ENCODE data around the gene FAAP100.

Gene FAAP100

GRCh38 chr17:81553018-81553615 lies 964 bp upstream of the FAAP100 start:
- peak; percentile 46 to 73 for DNase-seq

GRCh38 chr17:81551458-81552243 lies 502 bp downstream of the FAAP100 start:
- no peak for DNase-seq

DNA sequence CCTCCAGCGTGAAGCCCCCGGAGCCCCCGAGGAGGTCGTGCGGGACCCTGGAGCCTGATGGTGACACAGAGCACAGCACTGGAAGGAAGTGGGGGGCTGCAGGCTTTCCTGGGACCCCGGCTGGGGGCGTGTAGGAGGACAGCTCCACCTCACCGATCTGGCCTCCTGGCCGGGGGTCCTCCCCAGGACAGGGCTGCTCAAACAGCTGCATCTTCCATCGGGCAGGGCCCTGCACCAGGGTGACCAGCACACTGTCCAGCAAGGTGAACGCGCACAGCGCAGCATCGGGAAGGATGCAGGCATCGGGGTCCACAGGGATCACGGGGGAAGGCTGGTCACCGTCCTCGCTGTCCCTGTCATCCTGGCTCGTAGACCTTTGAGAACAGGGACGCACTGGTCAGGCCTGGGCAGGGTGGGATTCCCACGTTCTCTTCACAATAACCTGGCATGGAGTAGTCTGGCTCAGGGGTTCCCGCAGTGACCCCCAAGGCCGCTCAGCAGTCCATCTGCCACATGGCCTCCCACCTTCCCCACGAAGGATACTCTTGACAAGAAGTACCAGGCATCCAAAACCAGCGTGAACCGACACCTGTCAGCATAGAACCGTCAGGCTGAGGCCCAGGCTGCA lies 1.2 kb downstream of the FAAP100 start:
- DNase-seq, result no peak

GRCh38 chr17:81550285-81550684 lies 1.9 kb downstream of the FAAP100 start:
- DNase-seq, result no peak

DNA sequence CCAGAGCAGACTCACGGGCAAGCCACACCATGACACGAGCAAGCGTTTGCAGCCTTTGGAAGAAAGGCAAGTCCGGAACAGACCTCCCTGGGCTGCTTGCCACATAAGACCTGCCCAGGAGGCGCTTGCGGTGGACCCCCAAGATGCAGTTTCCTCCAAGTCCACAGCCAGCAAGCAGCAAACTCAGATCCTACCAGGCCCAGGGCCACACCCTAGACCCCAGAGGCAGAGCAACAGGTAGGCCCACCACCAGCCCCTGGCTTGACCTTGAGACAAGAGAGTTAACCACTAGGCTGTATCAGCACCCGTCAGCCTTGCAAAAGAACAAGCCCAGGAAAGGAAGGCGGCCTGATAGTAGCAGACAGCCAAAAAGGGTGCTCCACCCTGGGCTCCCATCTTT lies 2.3 kb downstream of the FAAP100 start:
- no peak for DNase-seq

GRCh38 chr17:81549031-81549557 lies 3.1 kb downstream of the FAAP100 start:
- DNase-seq, result no peak

DNA sequence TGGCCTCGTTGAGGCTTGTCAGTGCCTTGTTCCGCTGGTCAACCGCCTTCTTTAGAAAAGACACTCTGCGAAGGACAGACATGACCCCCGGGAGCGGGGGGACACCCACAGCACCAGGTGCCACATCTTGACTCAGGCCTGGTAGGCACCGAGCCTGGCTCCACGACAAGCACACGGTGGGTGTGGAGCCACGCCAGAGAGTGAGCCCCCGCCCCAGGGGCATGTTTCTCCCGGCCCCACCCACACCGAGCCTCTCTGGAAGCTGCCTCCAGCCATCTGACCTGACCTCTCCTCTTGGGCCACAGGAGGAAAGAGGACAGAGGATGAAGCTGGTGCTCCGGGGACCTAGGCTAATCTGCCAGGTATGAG lies 4.6 kb downstream of the FAAP100 start:
- DNase-seq, result no peak

DNA sequence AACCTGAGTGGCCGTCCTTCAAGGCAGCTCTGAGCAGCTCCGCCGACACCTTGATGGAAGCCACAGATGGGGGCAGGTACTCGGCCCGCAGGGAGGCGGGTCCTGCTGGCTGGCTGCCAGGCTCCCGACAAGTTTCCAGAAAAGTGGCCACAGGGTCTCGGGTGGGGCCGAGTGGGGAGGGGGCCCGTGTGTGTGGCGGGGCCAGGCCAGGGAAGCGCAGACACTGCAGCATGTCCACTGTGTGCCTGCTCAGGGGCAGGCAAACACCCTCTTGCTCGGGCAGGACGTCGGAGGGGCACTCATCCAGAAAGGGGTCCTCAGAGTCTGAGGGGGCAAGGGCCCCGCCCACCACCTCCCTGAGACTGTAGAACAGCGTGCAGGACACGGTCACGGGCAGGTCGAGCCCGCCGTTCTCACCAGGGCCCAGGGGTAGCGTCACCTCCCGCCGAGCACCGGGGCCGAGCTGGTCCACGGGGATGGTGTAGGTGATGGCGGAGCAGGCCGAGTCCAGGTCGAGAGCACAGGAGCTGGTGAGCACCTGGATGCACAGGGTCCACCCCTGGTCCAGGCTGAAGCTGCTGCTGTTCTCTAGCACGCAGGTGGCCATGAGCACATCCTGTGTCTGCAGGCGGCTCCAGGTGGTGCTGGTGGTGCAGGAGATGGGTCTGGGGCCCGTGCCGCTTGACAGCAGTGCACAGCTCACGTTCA lies 5.1 kb downstream of the FAAP100 start:
- DNase-seq, result no peak

DNA sequence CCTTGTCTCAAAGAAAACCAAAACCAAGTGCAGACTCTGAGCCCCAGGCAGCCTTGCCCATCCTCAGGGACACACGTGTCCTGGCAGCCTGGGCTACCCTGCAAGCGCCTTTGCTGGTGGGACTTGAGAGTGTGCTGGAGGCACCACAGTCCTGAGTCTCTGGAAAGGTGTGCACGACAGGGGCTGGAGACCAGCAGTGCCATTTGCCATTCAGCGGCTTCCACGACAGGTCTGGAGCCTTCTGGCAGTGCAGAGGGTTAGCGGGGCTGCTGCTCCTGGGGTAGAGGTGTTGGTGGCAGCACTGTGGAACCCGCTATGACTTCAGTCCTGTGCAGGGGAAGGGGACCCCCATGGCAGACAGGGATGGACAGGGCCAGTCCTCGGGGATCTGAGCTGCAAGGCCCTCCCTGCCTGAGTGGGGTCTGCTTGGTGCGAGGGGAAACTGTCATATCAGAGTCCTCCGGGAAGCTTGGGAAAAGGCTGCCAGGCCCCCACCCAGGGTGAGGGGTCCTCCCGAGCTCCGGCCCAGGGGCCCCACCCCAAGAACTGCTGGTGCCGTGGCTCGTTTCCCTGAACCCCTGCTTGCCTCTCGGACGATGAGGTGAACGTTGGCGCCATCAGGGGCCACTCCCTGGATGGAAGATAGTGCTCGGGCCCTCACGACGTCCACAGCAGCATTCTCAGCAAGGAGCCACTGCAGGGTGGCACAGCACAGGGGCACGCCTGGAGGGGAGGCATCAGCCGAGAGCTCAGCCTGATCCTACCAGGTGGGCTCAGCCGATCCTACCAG lies 6.8 kb downstream of the FAAP100 start:
- DNase-seq, result no peak

- no peak for DNase-seq
Measured at GRCh38 chr17:81544281-81544974, 7.7 kb downstream of the FAAP100 start.

DNA sequence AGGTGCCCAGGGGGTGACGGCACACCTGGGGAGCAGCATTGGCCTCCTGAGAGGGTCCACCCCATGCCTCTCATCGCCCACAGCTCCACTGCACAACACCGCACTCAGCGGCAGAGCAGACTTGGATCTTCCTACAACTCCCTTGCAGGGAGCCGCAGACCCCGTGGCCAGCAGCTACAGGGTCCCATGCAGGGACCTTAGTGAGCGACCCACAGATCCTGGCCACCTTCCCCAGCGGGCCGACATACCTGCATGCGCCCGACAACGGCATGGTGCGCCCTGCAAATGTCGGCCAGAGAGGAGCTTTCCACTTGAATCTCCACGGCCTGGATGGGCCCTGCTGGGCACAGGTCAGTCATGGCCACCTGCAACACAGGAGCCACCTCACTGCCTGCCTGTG lies 8.4 kb downstream of the FAAP100 start:
- no peak for DNase-seq

DNA sequence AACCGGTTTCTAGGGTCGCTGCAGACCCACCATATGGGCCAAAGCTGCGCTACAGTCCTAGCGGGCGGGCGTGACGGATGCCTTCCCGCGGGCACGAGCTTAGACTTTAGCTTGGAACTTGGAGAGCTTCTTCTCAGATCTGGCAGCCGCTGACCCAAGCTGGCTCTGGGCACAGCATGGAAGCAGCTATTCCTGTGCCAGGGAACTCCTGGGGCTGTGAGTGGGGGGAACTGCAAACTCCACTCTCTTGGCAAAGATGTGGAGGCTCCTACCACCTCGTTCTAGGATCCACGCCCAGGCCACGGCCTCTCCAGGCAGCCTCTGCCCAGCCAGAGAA lies 8.8 kb downstream of the FAAP100 start:
- DNase-seq, result no peak

GRCh38 chr17:81542431-81543338 lies 9.5 kb downstream of the FAAP100 start:
- no peak for DNase-seq

DNA sequence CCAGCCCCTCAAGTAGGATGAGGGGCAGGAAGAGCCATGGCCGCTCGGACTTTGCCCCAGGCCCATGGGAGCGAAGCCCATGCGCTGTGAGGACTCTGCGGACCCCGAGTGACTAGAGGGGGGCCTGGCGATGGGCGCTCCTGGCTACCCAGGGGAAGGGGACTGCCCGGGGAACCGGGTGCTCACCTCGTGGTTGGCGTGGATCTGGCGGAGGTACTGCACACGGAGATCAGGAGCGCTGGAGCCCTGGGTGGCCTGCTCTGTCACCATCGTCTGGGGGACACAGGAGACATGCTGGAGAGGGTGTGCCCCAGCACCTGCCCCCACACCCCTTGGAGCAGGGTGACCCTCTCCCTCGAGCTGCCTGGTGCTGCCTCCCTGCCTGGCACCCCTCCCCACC lies 11.0 kb downstream of the FAAP100 start:
- no peak for DNase-seq

GRCh38 chr17:81540676-81541027 lies 11.5 kb downstream of the FAAP100 start:
- DNase-seq, result no peak

- DNase-seq, result no peak
Measured at GRCh38 chr17:81539961-81540675, 12.0 kb downstream of the FAAP100 start.

- no peak for DNase-seq
Measured at GRCh38 chr17:81539571-81539900, 12.6 kb downstream of the FAAP100 start.

DNA sequence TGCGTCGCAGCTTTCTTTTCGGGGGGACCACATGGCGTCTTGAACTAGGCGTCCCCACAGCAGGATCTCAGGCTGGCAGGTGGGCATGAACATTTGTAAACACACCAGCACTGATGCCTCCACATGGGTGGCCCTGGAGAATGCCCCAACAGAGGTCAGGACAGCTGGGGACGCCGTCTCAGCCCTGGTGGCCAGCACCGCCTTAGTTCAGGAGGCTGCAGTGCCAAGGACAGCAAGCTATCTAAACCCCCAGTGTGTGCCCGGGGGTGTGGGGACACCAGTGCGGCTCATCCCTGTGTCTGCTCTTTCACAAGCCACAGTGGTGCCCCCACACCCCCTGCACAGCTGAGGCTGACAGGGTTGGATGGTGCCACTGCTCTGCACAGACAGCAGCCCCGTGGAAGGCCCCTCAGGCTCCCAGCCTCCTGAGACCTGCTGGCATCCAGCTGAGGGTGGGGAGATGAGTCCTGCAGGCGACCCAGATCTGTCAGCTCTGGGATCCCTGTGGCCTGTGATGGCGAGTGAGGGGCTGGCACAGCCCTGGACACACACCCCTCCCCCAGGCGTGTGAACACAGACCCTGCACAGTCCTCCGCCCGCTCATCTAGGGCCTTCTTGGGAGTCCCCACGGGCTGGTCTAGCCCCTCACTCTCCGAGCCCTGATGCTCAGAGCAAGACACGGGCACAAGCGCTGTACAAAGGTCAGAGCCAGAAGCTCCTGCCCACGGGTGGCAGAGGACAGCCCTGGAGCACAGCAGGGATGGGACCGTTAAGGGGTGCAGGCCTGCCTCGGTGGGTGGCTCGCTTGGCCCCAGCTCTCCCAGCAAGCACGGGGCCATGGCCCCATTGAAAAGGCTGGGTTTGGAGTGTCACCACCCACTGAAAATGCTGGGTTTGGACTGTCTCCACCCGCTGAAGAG lies 13.2 kb downstream of the FAAP100 start:
- no peak for DNase-seq

DNA sequence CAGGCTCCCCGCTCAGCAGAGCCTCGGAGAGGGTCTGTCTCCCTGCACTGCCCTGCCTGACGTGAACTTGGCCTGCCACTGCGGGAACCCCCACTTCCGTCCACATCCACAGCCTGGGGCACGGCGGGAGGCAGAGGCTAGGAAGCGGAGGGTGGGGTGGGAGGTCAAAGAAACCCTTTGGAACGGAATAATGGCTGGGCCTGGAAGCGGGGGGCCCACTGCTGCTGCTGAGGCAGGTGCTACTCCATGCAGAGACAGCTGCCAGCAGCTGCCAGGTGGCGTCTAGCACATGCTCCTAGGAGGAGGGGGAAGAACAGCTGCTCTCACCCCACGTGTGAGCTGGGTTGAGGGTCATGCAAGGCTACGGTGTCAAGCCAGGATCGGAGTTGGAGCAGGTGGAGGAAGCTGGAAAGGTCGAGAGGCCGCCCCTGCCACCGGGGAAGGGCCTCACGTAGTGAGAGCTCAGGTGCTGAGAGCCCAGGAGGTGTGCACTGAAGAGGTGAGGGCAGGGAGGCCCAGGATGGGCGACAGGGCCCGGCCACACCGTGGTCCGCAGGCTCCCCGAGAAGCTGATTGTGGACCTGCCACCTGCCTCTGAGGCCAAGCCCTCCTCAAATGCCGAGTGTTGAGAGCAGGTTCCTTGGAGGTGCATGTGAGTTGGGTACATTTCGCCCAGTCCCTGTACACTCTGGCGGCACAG lies 14.1 kb downstream of the FAAP100 start:
- DNase-seq, result no peak
